PC-3 (cell line): ENCODE results near the gene MBD6. TPM values are rescaled to one million over a fixed set of nuclear protein-coding genes. Genes with fewer than 3 reads are reported as not detected.

Experiments
- ATAC-seq: fragments of 200-7000 bp; cut with Tn5 transposase; 2 replicates; pipeline ENCODE4 v1.9.1; 2020; ENCODE audit warnings: mild to moderate bottlenecking, moderate library complexity
- BruUV-seq: library from RNA; stranded (reverse); fragments of 400-500 nt; replicated peaks from 2 replicates; lab custom pipeline; 2021; lab: Mats Ljungman, UMichigan
- CTCF ChIA-PET: fragments of 300-600 bp; sonication (Branson Sonifier 250); formaldehyde crosslinking; loops from one replicate; lab custom pipeline; 2022; ENCODE audit warnings: antibody characterized with exemption; lab: Charles Lee
- POLR2A ChIA-PET: fragments of 300-600 bp; sonication (Branson Sonifier 250); formaldehyde crosslinking; loops from one replicate; lab custom pipeline; 2022; ENCODE audit warnings: antibody characterized with exemption; ENCODE audit not compliant: unreplicated experiment; lab: Charles Lee
- DNase-seq: peaks from one replicate; pipeline ENCODE4 v3.0.0-alpha.2; 2015
- H2AFZ ChIP-seq: fragments of 300-600 bp; sonication (generic); 2 replicates; pipeline ENCODE4 v1.6.0; 2016; ENCODE audit warnings: antibody characterized with exemption, low read length
- H3F3A ChIP-seq: fragments of 300-600 bp; sonication (generic); one replicate; pipeline ENCODE4 v1.6.0; 2017; ENCODE audit warnings: antibody characterized with exemption, low read length, control low read depth, mild to moderate bottlenecking; ENCODE audit not compliant: unreplicated experiment
- H3K27ac ChIP-seq: fragments of 300-600 bp; sonication (generic); 2 replicates; pipeline ENCODE4 v1.5.1; 2016; ENCODE audit warnings: mild to moderate bottlenecking, low read length
- H3K27me3 ChIP-seq: fragments of 300-600 bp; sonication (generic); 2 replicates; pipeline ENCODE4 v1.6.1; 2016; ENCODE audit warnings: low read length, mixed read lengths
- H3K36me3 ChIP-seq: fragments of 300-600 bp; sonication (generic); 2 replicates; pipeline ENCODE4 v1.6.1; 2016; ENCODE audit warnings: low read depth, mixed run types, low read length, mixed read lengths
- H3K4me1 ChIP-seq: fragments of 300-600 bp; sonication (generic); 2 replicates; pipeline ENCODE4 v1.5.1; 2016; ENCODE audit warnings: low read length; ENCODE audit not compliant: insufficient read depth
- H3K4me2 ChIP-seq: fragments of 300-600 bp; sonication (generic); 2 replicates; pipeline ENCODE4 v1.6.0; 2016; ENCODE audit warnings: low read length
- H3K4me3 ChIP-seq: fragments of 300-600 bp; sonication (generic); 2 replicates; pipeline ENCODE4 v1.5.1; 2016; ENCODE audit warnings: mild to moderate bottlenecking, low read length, mixed read lengths
- H3K79me2 ChIP-seq: fragments of 300-600 bp; sonication (generic); 2 replicates; pipeline ENCODE4 v1.6.1; 2017; ENCODE audit warnings: low read length, mixed read lengths
- H3K9ac ChIP-seq: fragments of 300-600 bp; sonication (generic); 2 replicates; pipeline ENCODE4 v1.6.0; 2016; ENCODE audit warnings: mild to moderate bottlenecking, low read length
- H3K9me2 ChIP-seq: fragments of 300-600 bp; sonication (generic); replicated peaks from 2 replicates; pipeline ENCODE4 v1.6.1; 2016; ENCODE audit warnings: mixed run types, low read length, mixed read lengths
- H3K9me3 ChIP-seq: fragments of 300-600 bp; sonication (generic); 2 replicates; pipeline ENCODE4 v1.6.1; 2016; ENCODE audit warnings: low read length, mixed read lengths
- H4K20me1 ChIP-seq: fragments of 300-600 bp; sonication (generic); 2 replicates; pipeline ENCODE4 v1.6.1; 2016; ENCODE audit warnings: low read length, mixed read lengths
- EZH2 ChIP-seq: fragments of 300-600 bp; sonication (generic); IDR thresholded peaks from one replicate; pipeline ENCODE4 v1.6.1; 2017; ENCODE audit warnings: antibody characterized with exemption, mild to moderate bottlenecking, low read length; ENCODE audit not compliant: unreplicated experiment
- EZH2phosphoT487 ChIP-seq: fragments of 300-600 bp; sonication (generic); IDR thresholded peaks from 2 replicates; pipeline ENCODE4 v1.6.1; 2018; ENCODE audit warnings: mild to moderate bottlenecking, antibody characterized with exemption, low read length, borderline replicate concordance
- intact Hi-C: fragments of 100-400 bp; cut with micrococcal nuclease; formaldehyde crosslinking; loops from 2 replicates; pipeline ENCODE4 v1.9.0; 2023
- total RNA-seq: library from RNA; depleted of rRNA; stranded (reverse); fragments of >200 nt; gene quantifications from 2 replicates; pipeline ENCODE4 v1.2.3, GENCODE V29; 2014
- TF ChIP-seq, protein P1 (sequence below): fragments of 300-600 bp; sonication (generic); conservative IDR thresholded peaks from 2 replicates; pipeline ENCODE4 v1.5.1; 2017; ENCODE audit warnings: antibody characterized with exemption, low read depth, mild to moderate bottlenecking, low read length

MBD6 gene
- total RNA-seq, 1 experiment from 2014 or later = 13.2 TPM

DNA sequence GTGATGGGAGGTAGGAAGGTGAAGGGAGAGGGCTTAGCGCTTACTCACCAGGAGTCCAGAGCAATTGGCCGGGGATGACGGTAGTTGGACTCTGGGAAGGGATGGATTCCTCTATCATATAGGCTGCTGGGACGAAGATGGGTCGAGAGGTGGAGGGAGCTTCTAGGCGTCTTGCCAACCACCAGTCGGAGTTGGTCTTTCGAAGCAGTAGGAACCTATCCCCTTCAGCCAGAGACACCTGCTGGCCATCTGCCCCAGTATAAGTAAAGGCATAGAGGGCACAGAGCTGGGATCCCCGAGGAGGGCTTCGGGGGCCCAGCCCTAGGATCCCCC lies 43.6 kb upstream of the MBD6 start:
- no TSS peak for BruUV-seq
- Histone ChIP-seq H3K4me1 (no peaks in the 10 kb centered on the region), H3K4me2 (no peak overlapping the region), H4K20me1 (no peaks in the 10 kb centered on the region), H3K27me3 (peaks cover 32% of the 10 kb centered on the region), H3K27ac (no peak overlapping the region), H2AFZ (no peak overlapping the region), H3K9ac (no peak overlapping the region), H3K9me2 (no peaks in the 10 kb centered on the region), H3F3A (no peaks in the 10 kb centered on the region), H3K9me3 (no peaks in the 10 kb centered on the region), H3K79me2 (no peaks in the 10 kb centered on the region), H3K4me3 (no peak overlapping the region), H3K36me3 (no peaks in the 10 kb centered on the region)
- intact Hi-C loops = no loop called here
- no peak for TF ChIP-seq EZH2phosphoT487
- TF ChIP-seq EZH2 = no peak
- TF ChIP-seq, protein P1, sequence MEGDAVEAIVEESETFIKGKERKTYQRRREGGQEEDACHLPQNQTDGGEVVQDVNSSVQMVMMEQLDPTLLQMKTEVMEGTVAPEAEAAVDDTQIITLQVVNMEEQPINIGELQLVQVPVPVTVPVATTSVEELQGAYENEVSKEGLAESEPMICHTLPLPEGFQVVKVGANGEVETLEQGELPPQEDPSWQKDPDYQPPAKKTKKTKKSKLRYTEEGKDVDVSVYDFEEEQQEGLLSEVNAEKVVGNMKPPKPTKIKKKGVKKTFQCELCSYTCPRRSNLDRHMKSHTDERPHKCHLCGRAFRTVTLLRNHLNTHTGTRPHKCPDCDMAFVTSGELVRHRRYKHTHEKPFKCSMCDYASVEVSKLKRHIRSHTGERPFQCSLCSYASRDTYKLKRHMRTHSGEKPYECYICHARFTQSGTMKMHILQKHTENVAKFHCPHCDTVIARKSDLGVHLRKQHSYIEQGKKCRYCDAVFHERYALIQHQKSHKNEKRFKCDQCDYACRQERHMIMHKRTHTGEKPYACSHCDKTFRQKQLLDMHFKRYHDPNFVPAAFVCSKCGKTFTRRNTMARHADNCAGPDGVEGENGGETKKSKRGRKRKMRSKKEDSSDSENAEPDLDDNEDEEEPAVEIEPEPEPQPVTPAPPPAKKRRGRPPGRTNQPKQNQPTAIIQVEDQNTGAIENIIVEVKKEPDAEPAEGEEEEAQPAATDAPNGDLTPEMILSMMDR = no peak
- POLR2A ChIA-PET = no interaction called here
- DNase-seq (no peak), ATAC-seq (no peak)
- CTCF ChIA-PET = no interaction called here

- Histone ChIP-seq H2AFZ (no peak within 1 kb of the TSS), H3K9ac (no peak within 1 kb of the TSS), H3K27ac (no peak within 1 kb of the TSS), H3K9me3 (no peaks in the 10 kb centered on the region), H3K9me2 (no peaks in the 10 kb centered on the region), H3K4me1 (no peaks in the 10 kb centered on the region), H3F3A (no peaks in the 10 kb centered on the region), H3K36me3 (no peaks in the 10 kb centered on the region), H3K27me3 (peaks cover 26% of the 10 kb centered on the region), H4K20me1 (no peaks in the 10 kb centered on the region), H3K4me2 (no peak within 1 kb of the TSS), H3K79me2 (no peaks in the 10 kb centered on the region), H3K4me3 (no peak within 1 kb of the TSS)
- no peak for DNase-seq
- ChIA-PET CTCF (no interaction called here), POLR2A (no interaction called here)
- BruUV-seq = no TSS peak
- TF ChIP-seq, protein P1 = no peak
- TF ChIP-seq EZH2 = no peak
- intact Hi-C loops = no loop called here
- no peak for ATAC-seq
These were observed 43.1 kb upstream of the MBD6 start, which contains the start of gene ARHGAP9 for GRCh38 chr12:57479376-57480115. Gene ARHGAP9, minus strand, starts transcription at chr12:57479866. Its CDS starts 460 bp downstream, at chr12:57479406.

GRCh38 chr12:57481671-57482070 lies 41.0 kb upstream of the MBD6 start:
- Histone ChIP-seq H3K9me2 (no peaks in the 10 kb centered on the region), H3K4me1 (no peaks in the 10 kb centered on the region), H3F3A (no peaks in the 10 kb centered on the region), H3K4me3 (no peak overlapping the region), H3K9ac (no peak overlapping the region), H3K36me3 (no peaks in the 10 kb centered on the region), H3K9me3 (no peaks in the 10 kb centered on the region), H2AFZ (no peak overlapping the region), H4K20me1 (no peaks in the 10 kb centered on the region), H3K79me2 (no peaks in the 10 kb centered on the region), H3K27ac (no peak overlapping the region), H3K27me3 (peaks cover 5% of the 10 kb centered on the region; the same call in 1 of the 2 replicates), H3K4me2 (no peak overlapping the region)
- ChIA-PET CTCF (no interaction called here), POLR2A (no interaction called here)
- ATAC-seq (no peak), DNase-seq (no peak)
- no TSS peak for BruUV-seq
- TF ChIP-seq EZH2phosphoT487 = no peak
- TF ChIP-seq, protein P1 = no peak
- TF ChIP-seq EZH2 = no peak
- intact Hi-C loops = no loop called here
